Measurements from ENCODE around the gene SLC24A4. TPM values are rescaled to one million over a fixed set of nuclear protein-coding genes. Genes with fewer than 3 reads are reported as not detected.
A peak's percentile ranks its signal among the peaks of the same experiment; 100 is the strongest.

The SLC24A4 gene
- total and polyA plus RNA-seq, 7 experiments from 2014 or later = 0.10 to 15.3 (median 2.1) TPM; not detected in 4

GRCh38 chr14:92517761-92518160, 194.8 kb downstream of the SLC24A4 start:
- Mint-ChIP-seq H3K9me3 (peaks cover 0 to 4% (median 1%) of the 10 kb centered on the region in 11 donors), H3K4me3 (peak overlapping the region in 7 of 10 donors; percentile 4 to 56 (median 40)), H3K4me1 (peaks cover 28 to 74% (median 50%) of the 10 kb centered on the region in 7 donors), H3K27me3 (peaks cover 0 to 37% (median 0%) of the 10 kb centered on the region in 5 donors), H3K36me3 (peaks cover 0 to 10% (median 5%) of the 10 kb centered on the region in 5 donors), H3K27ac (peak overlapping the region in 7 of 9 donors; percentile 29 to 78 (median 53))
- intact Hi-C loops (cut with micrococcal nuclease) = no loop called here
- CTCF ChIA-PET = no interaction called here
- no peaks in the 10 kb centered on the region for H3K27me3 ChIP-seq (ENCODE audit: control insufficient read depth in 2 of 2, insufficient read depth in 2 of 2, low read length in 2 of 2)
- POLR2A ChIA-PET = interaction anchor here (0.6 to 1.6 kb wide), 2 partner anchors 133 to 182 kb away, joined by 4 to 6 read pairs; no protein-coding TSS in a partner anchor
- H3K4me3 ChIP-seq (ENCODE audit: low read length) = no peak overlapping the region
- ATAC-seq (no peak), DNase-seq (no peak)
- H3K27ac ChIP-seq (ENCODE audit: low read depth, low read length) = no peak overlapping the region
- no peaks in the 10 kb centered on the region for H3K9me3 ChIP-seq (ENCODE audit: control insufficient read depth in 2 of 3, low read length in 3 of 3)
- H3K4me1 ChIP-seq (ENCODE audit: control insufficient read depth in 2 of 2, insufficient read depth in 2 of 2, low read length in 2 of 2) = peaks cover 35 to 57% of the 10 kb centered on the region in 2 donors
- no peaks in the 10 kb centered on the region for H3K36me3 ChIP-seq (ENCODE audit: control insufficient read depth in 2 of 3, insufficient read depth in 3 of 3, low read length in 3 of 3)

GRCh38 chr14:92519246-92520101, 196.5 kb downstream of the SLC24A4 start:
- Mint-ChIP-seq H3K4me1 (peaks cover 28 to 83% (median 54%) of the 10 kb centered on the region in 7 donors), H3K4me3 (peak overlapping the region in 5 of 10 donors; percentile 27 to 40 (median 34)), H3K27ac (peak overlapping the region in 6 of 9 donors; percentile 26 to 74 (median 58)), H3K27me3 (peaks cover 0 to 34% (median 0%) of the 10 kb centered on the region in 5 donors), H3K9me3 (peaks cover 0 to 4% (median 1%) of the 10 kb centered on the region in 11 donors), H3K36me3 (peaks cover 0 to 10% (median 5%) of the 10 kb centered on the region in 5 donors)
- intact Hi-C loops (cut with micrococcal nuclease) = no loop called here
- no peaks in the 10 kb centered on the region for H3K27me3 ChIP-seq (ENCODE audit: control insufficient read depth in 2 of 2, insufficient read depth in 2 of 2, low read length in 2 of 2)
- no peak for DNase-seq
- ChIA-PET POLR2A (interaction anchor here (0.6 to 1.6 kb wide), 3 partner anchors 90 to 413 kb away, joined by 4 to 6 read pairs (median 4); partner anchors contain the start of gene ATXN3), CTCF (no interaction called here)
- H3K27ac ChIP-seq (ENCODE audit: low read depth, low read length) = no peak overlapping the region
- no peaks in the 10 kb centered on the region for H3K36me3 ChIP-seq (ENCODE audit: control insufficient read depth in 2 of 3, insufficient read depth in 3 of 3, low read length in 3 of 3)
- H3K4me1 ChIP-seq (ENCODE audit: control insufficient read depth in 2 of 2, insufficient read depth in 2 of 2, low read length in 2 of 2) = peaks cover 35 to 54% of the 10 kb centered on the region in 2 donors
- no peaks in the 10 kb centered on the region for H3K9me3 ChIP-seq (ENCODE audit: control insufficient read depth in 2 of 3, low read length in 3 of 3)
- ATAC-seq = peak; percentile 33
- H3K4me3 ChIP-seq (ENCODE audit: low read length) = no peak overlapping the region

DNA sequence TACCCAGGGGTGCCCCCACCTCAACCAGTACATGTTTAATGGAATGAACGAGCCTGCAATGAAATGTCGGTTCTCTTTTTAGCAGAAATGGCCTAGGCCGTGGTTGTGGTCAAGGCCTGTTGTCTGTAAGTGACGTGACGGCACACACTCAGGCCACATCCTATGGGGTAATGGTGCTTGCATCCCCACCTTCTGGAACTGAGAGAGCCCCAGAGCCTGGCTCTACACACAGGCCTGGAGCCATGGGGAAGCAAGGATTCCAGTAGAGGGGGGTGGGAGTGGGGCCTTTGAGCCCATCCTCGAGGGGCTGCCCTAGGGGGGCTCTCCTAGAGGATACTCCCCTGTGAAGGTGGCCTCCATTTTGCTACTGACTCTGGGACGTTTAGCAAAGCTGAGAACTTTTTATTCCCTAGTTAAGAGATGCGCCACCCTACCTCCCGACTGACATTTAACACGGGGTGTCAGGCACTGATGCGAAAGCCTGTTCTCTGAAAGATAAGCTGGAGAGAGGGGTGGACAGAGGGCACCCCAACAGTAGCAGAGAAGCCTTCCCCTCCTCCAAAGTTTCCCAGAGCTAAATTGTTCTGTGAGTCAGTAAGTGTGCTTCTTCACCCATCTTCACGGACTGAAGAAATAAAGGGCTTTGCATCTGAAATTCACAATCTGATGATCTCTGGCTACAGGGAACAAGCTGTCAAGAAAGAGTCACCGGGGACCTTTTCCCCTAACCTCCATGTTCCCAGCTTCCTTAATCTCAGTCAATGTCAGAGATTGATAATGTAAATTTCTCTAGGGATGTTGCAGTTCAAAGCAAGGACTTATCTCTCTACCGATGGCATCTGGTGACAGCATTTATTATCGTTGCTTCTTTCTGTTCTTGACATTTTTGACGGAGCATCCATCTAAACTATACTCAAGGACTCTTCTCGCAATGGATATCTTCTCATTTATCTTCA, 197.4 kb downstream of the SLC24A4 start:
- Mint-ChIP-seq H3K27ac (peak overlapping the region in 5 of 9 donors; percentile 23 to 78 (median 33)), H3K9me3 (peaks cover 0 to 4% (median 1%) of the 10 kb centered on the region in 11 donors), H3K27me3 (peaks cover 0 to 25% (median 0%) of the 10 kb centered on the region in 5 donors), H3K4me1 (peaks cover 33 to 86% (median 56%) of the 10 kb centered on the region in 7 donors), H3K4me3 (peak overlapping the region in 1 of 10 donors; percentile 33), H3K36me3 (peaks cover 0 to 10% (median 5%) of the 10 kb centered on the region in 5 donors)
- ChIA-PET POLR2A (no interaction called here), CTCF (no interaction called here)
- intact Hi-C loops (cut with micrococcal nuclease) = no loop called here
- H3K27me3 ChIP-seq (ENCODE audit: control insufficient read depth in 2 of 2, insufficient read depth in 2 of 2, low read length in 2 of 2) = no peaks in the 10 kb centered on the region
- peaks cover 40 to 49% of the 10 kb centered on the region in 2 donors for H3K4me1 ChIP-seq (ENCODE audit: control insufficient read depth in 2 of 2, insufficient read depth in 2 of 2, low read length in 2 of 2)
- no peak overlapping the region for H3K4me3 ChIP-seq (ENCODE audit: low read length)
- DNase-seq = no peak
- H3K36me3 ChIP-seq (ENCODE audit: control insufficient read depth in 2 of 3, insufficient read depth in 3 of 3, low read length in 3 of 3) = no peaks in the 10 kb centered on the region
- H3K9me3 ChIP-seq (ENCODE audit: control insufficient read depth in 2 of 3, low read length in 3 of 3) = no peaks in the 10 kb centered on the region
- ATAC-seq = peak; percentile 82
- H3K27ac ChIP-seq (ENCODE audit: low read depth, low read length) = no peak overlapping the region

DNA sequence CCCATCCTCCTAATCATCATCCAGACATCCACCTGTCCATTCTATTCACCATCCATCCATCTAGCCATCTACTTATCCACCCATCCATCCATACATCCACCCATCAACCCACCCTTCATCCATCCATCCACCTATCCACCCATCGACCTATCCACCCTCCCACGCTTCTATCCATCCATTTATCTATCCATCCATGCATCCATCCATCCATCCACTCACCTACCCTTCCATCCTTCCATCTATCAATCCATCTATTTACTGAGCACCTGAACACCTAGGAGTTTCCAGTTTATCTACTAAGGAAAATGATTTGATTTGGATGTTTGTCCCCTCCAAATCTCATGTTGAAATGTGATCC, 198.1 kb downstream of the SLC24A4 start:
- H3K4me3 Mint-ChIP-seq = no peak overlapping the region
- ATAC-seq (no peak), DNase-seq (no peak)
- peak overlapping the region in 3 of 9 donors; percentile 23 to 47 (median 28) for H3K27ac Mint-ChIP-seq
- CTCF ChIA-PET = no interaction called here
- POLR2A ChIA-PET = no interaction called here
- H3K36me3 Mint-ChIP-seq = peaks cover 0 to 10% (median 5%) of the 10 kb centered on the region in 5 donors
- Histone ChIP-seq H3K4me3 (ENCODE audit: low read length) (no peak overlapping the region), H3K4me1 (ENCODE audit: control insufficient read depth in 2 of 2, insufficient read depth in 2 of 2, low read length in 2 of 2) (peaks cover 40 to 42% of the 10 kb centered on the region in 2 donors), H3K27me3 (ENCODE audit: control insufficient read depth in 2 of 2, insufficient read depth in 2 of 2, low read length in 2 of 2) (no peaks in the 10 kb centered on the region), H3K9me3 (ENCODE audit: control insufficient read depth in 2 of 3, low read length in 3 of 3) (no peaks in the 10 kb centered on the region), H3K27ac (ENCODE audit: low read depth, low read length) (no peak overlapping the region), H3K36me3 (ENCODE audit: control insufficient read depth in 2 of 3, insufficient read depth in 3 of 3, low read length in 3 of 3) (no peaks in the 10 kb centered on the region)
- peaks cover 0 to 20% (median 0%) of the 10 kb centered on the region in 5 donors for H3K27me3 Mint-ChIP-seq
- H3K4me1 Mint-ChIP-seq = peaks cover 27 to 81% (median 52%) of the 10 kb centered on the region in 7 donors
- peaks cover 0 to 4% (median 1%) of the 10 kb centered on the region in 11 donors for H3K9me3 Mint-ChIP-seq
- intact Hi-C loops (cut with micrococcal nuclease) = no loop called here

- Histone ChIP-seq H3K27me3 (ENCODE audit: control insufficient read depth in 2 of 2, insufficient read depth in 2 of 2, low read length in 2 of 2) (no peaks in the 10 kb centered on the region), H3K36me3 (ENCODE audit: control insufficient read depth in 2 of 3, insufficient read depth in 3 of 3, low read length in 3 of 3) (no peaks in the 10 kb centered on the region), H3K4me1 (ENCODE audit: control insufficient read depth in 2 of 2, insufficient read depth in 2 of 2, low read length in 2 of 2) (peaks cover 15 to 16% of the 10 kb centered on the region in 2 donors), H3K9me3 (ENCODE audit: control insufficient read depth in 2 of 3, low read length in 3 of 3) (no peaks in the 10 kb centered on the region), H3K4me3 (ENCODE audit: low read length) (no peak overlapping the region), H3K27ac (ENCODE audit: low read depth, low read length) (no peak overlapping the region)
- H3K27ac Mint-ChIP-seq = peak overlapping the region in 3 of 9 donors; percentile 10 to 67 (median 54)
- no peak overlapping the region for H3K4me3 Mint-ChIP-seq
- ATAC-seq (no peak), DNase-seq (no peak)
- peaks cover 0 to 4% (median 1%) of the 10 kb centered on the region in 11 donors for H3K9me3 Mint-ChIP-seq
- intact Hi-C loops (cut with micrococcal nuclease) = no loop called here
- peaks cover 0 to 10% (median 5%) of the 10 kb centered on the region in 5 donors for H3K36me3 Mint-ChIP-seq
- peaks cover 7 to 67% (median 35%) of the 10 kb centered on the region in 7 donors for H3K4me1 Mint-ChIP-seq
- ChIA-PET CTCF (interaction anchor here (1.1 kb wide), 1 partner anchor 11 kb away, joined by 3 read pairs; no protein-coding TSS in a partner anchor), POLR2A (interaction anchor here (1.4 to 1.5 kb wide), 2 partner anchors 11 to 27 kb away, joined by 3 read pairs; no protein-coding TSS in a partner anchor)
- H3K27me3 Mint-ChIP-seq = peaks cover 0 to 3% (median 0%) of the 10 kb centered on the region in 5 donors
Measured at GRCh38 chr14:92523752-92524151, 200.8 kb downstream of the SLC24A4 start.

Measured in naive thymus-derived CD4-positive, alpha-beta T cell (primary cell).